ENCODE results near the gene ATP6AP2.

Gene ATP6AP2

DNA sequence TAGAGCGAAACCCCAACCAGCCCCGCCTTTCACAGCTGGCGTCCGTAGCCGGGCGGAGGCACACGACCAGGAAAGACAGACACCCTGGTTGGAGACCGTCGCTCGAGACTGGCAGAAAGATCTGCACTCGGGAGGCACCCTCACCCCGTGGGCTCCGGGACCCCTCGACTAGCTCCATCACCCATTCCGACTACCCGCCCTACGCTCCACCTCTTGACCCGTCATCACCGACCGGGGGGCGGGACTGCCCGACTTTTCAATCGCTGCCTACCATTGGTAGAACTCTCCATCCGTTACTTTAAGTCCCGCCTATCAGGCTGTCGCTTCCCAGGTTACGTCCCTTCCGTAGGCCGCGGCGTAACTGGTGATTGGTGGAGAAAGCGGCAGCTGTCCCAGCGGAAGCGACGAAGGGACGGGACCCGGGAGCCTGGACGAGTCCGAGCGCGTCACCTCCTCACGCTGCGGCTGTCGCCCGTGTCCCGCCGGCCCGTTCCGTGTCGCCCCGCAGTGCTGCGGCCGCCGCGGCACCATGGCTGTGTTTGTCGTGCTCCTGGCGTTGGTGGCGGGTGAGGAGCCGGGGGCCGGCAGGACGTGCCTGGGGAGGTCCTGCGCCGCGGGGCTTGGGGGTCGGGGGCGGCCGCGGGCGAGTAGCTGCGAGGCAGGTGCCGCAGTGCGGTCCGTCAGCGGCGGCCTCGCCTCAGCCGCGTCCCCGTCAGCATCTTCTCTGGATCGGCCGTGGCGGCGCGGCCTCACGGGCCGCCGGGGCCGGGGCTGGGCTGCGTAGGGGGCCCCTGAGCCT lies at the start of gene ATP6AP2:
Gene ATP6AP2 (plus strand): TSS at position 434 of the 799 bp plus-strand sequence. CDS start 96 bp downstream, at position 530.
- Histone ChIP-seq H3K9ac (peak within 1 kb of the TSS; percentile 75 to 89 (median 84)), H3K36me3 (no peaks in the 10 kb centered on the region), H4K20me1 (peaks cover 11 to 40% (median 28%) of the 10 kb centered on the region in 11 experiments; a peak in 17 of 22 replicates), H3K4me2 (peak within 1 kb of the TSS; percentile 60 to 84 (median 71)), H3K9me3 (replicated peaks in 1 of 11) (peaks cover 0 to 5% (median 0%) of the 10 kb centered on the region in 11 experiments; a peak in 2 of 22 replicates), H3K27ac (peak within 1 kb of the TSS; percentile 56 to 84 (median 73)), H3K27me3 (peaks cover 0 to 20% (median 11%) of the 10 kb centered on the region in 11 experiments; a peak in 10 of 22 replicates), H3K4me3 (peak within 1 kb of the TSS; percentile 72 to 88 (median 78)), H3K4me1 (peaks cover 9 to 49% (median 12%) of the 10 kb centered on the region in 10 experiments)
- TF ChIP-seq Cebpa-rat (IDR thresholded peaks at IDR 0.05), result no peak; a peak in 1 of 22 replicates

DNA sequence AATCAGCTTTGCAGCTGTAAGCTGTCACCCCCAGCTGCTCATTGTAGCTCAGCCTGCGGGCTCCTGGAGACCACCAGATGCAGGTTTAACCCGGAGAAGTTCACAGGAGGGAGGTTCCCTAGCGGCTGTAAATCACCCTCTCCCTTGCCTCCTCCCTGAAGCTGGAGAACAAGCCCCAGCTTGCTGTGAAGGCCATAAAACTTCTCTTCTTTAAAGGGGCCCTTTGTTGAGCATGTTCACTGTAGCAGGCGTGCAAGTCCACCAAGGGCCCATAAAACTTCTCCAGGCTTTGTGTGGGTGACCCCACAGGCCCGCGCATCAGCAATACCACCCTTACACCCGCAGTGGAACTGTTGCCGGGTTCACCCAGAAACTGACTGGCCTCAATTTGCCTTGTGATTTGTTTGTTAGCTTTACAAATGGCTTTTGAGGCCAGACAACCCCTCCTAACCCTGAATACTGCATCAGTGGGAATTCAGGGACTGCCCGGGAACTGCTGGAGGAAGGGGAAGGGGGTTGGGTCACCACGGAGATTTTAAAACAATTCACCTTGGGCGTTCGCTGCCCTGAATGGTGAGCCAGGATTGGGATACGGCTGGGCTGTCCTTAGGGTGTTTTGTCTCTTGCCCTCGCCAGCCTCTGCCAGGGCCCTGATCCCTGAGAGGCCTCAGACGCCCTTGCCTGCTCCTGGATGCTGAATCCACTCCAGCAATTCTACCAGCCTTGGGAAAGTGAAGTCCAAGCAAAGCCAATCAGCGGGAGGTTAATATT lies 49.5 kb upstream of the ATP6AP2 start:
- Histone ChIP-seq H3K36me3 (no peaks in the 10 kb centered on the region), H3K27me3 (peaks cover 0 to 4% (median 0%) of the 10 kb centered on the region in 11 experiments; a peak in 1 of 22 replicates), H3K9me3 (replicated peaks in 1 of 11) (peaks cover 0 to 6% (median 0%) of the 10 kb centered on the region in 11 experiments; a peak in 1 of 22 replicates), H4K20me1 (no peaks in the 10 kb centered on the region; a peak in 1 of 22 replicates), H3K4me3 (no peak overlapping the region), H3K27ac (no peak overlapping the region), H3K9ac (no peak overlapping the region), H3K4me1 (no peaks in the 10 kb centered on the region), H3K4me2 (no peak overlapping the region)
- TF ChIP-seq Cebpa-rat (IDR thresholded peaks at IDR 0.05), result no peak

DNA sequence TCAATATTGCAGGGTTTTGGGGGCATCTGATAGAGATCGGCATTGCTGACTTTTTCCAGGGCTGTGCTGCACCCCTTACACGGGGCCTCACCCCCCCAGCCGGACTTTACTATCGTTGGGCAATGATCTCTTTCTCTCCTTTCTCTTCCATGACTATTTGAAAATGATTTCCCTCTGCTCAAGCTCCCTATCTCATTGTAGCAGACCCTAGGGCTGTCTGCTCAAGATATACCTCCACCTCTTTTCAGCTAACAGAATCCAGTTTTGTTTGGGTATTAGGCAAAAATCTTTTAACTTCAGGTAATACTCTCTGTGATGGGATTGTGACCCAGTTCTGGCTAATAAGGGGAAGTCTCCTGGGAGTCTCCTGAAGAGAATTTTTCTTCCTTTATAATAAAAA lies 43.5 kb upstream of the ATP6AP2 start:
- no peaks in the 10 kb centered on the region for H3K9me3 ChIP-seq (replicated peaks in 1 of 11)
- H3K9ac ChIP-seq, result no peak overlapping the region
- H3K4me2 ChIP-seq, result peak overlapping the region in 1 of 11 experiments; percentile 77; a peak in 1 of 22 replicates
- H3K4me3 ChIP-seq, result no peak overlapping the region
- no peaks in the 10 kb centered on the region for H3K36me3 ChIP-seq
- H3K4me1 ChIP-seq, result peaks cover 24 to 33% (median 29%) of the 10 kb centered on the region in 10 experiments
- H3K27me3 ChIP-seq, result peaks cover 0 to 27% (median 8%) of the 10 kb centered on the region in 11 experiments; a peak in 8 of 22 replicates
- H3K27ac ChIP-seq, result no peak overlapping the region
- TF ChIP-seq Cebpa-rat (IDR thresholded peaks at IDR 0.05), result no peak
- no peaks in the 10 kb centered on the region for H4K20me1 ChIP-seq

GRCh38 chrX:40538406-40538805 lies 42.4 kb upstream of the ATP6AP2 start:
- H3K4me3 ChIP-seq, result peak overlapping the region in 5 of 10 experiments; percentile 29 to 57 (median 42); a peak in 8 of 20 replicates
- H3K36me3 ChIP-seq, result no peaks in the 10 kb centered on the region

GRCh38 chrX:40539214-40540142 lies 41.3 kb upstream of the ATP6AP2 start:
- Histone ChIP-seq H3K9me3 (replicated peaks in 1 of 11) (no peaks in the 10 kb centered on the region), H3K4me1 (peaks cover 24 to 43% (median 34%) of the 10 kb centered on the region in 10 experiments), H3K4me3 (peak overlapping the region in 8 of 10 experiments; percentile 24 to 57 (median 33); a peak in 14 of 20 replicates), H3K36me3 (no peaks in the 10 kb centered on the region), H3K27ac (peak overlapping the region; percentile 25 to 88 (median 78); a peak in 21 of 22 replicates), H3K4me2 (peak overlapping the region; percentile 66 to 94 (median 77)), H3K27me3 (peaks cover 0 to 27% (median 8%) of the 10 kb centered on the region in 11 experiments; a peak in 8 of 22 replicates), H4K20me1 (no peaks in the 10 kb centered on the region), H3K9ac (peak overlapping the region in 10 of 11 experiments; percentile 5 to 73 (median 64); a peak in 18 of 22 replicates)
- TF ChIP-seq Cebpa-rat (IDR thresholded peaks at IDR 0.05), result peak in 9 of 11 experiments; percentile 12 to 60 (median 42); a peak in 9 of 22 replicates

More at GRCh38 chrX:40538406-40538805, 42.4 kb upstream of the ATP6AP2 start:
- Histone ChIP-seq H3K27ac (peak overlapping the region in 9 of 11 experiments; percentile 61 to 88 (median 78); a peak in 16 of 22 replicates), H3K4me2 (peak overlapping the region; percentile 66 to 94 (median 77)), H3K9ac (peak overlapping the region in 8 of 11 experiments; percentile 48 to 73 (median 64); a peak in 11 of 22 replicates), H3K27me3 (peaks cover 0 to 27% (median 8%) of the 10 kb centered on the region in 11 experiments; a peak in 8 of 22 replicates), H3K9me3 (replicated peaks in 1 of 11) (no peaks in the 10 kb centered on the region), H4K20me1 (no peaks in the 10 kb centered on the region), H3K4me1 (peaks cover 24 to 33% (median 29%) of the 10 kb centered on the region in 10 experiments)
- no peak for TF ChIP-seq Cebpa-rat (IDR thresholded peaks at IDR 0.05)

DNA sequence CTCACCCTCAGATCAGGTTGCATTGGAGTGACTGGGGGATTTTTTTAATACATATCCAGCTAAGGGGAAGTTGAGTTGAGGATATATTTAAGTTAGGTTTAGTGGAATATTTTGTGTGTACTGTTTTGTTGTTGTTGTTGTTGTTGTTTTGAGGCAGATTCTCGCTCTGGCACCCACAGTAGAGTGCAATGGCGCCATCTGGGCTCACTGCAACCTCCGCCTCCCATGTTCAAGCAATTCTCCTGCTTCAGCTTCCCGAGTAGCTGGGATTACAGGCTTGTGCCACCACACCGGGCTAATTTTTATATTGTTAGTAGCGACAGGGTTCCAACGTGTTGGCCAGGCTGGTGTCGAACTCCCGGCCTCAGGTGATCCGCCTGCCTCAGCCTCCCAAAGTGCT lies 38.6 kb upstream of the ATP6AP2 start:
- peaks cover 0 to 25% (median 8%) of the 10 kb centered on the region in 11 experiments; a peak in 8 of 22 replicates for H3K27me3 ChIP-seq
- TF ChIP-seq Cebpa-rat (IDR thresholded peaks at IDR 0.05), result no peak
- H3K4me3 ChIP-seq, result no peak overlapping the region
- H3K9ac ChIP-seq, result no peak overlapping the region
- H4K20me1 ChIP-seq, result no peaks in the 10 kb centered on the region
- H3K4me1 ChIP-seq, result peaks cover 24 to 50% (median 36%) of the 10 kb centered on the region in 10 experiments
- no peaks in the 10 kb centered on the region for H3K36me3 ChIP-seq
- no peak overlapping the region for H3K4me2 ChIP-seq
- H3K9me3 ChIP-seq (replicated peaks in 1 of 11), result no peaks in the 10 kb centered on the region
- H3K27ac ChIP-seq, result no peak overlapping the region

DNA sequence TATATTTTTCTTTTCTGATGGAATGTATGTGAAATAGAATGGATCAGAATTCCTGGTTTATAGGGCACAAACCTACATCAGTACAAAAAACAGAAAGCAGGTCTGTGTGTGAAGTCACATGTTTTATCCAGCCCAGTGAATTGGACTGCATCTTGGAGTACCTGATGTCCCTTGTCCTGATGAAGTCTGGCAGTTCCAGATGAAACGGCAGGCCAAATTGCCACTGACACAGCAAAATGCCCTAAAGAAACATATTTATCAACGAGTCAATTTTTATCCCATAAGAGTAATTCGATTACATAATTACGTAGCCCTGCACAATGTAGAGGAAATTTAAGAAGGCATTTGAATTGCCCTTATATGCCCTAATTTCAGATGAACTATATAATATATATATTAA lies 37.8 kb upstream of the ATP6AP2 start:
- Histone ChIP-seq H3K27me3 (peaks cover 0 to 24% (median 4%) of the 10 kb centered on the region in 11 experiments; a peak in 8 of 22 replicates), H3K9me3 (replicated peaks in 1 of 11) (no peaks in the 10 kb centered on the region), H3K9ac (no peak overlapping the region; a peak in 1 of 22 replicates), H3K4me1 (peaks cover 22 to 45% (median 34%) of the 10 kb centered on the region in 10 experiments), H3K4me2 (no peak overlapping the region), H3K4me3 (no peak overlapping the region), H3K36me3 (no peaks in the 10 kb centered on the region), H4K20me1 (no peaks in the 10 kb centered on the region), H3K27ac (no peak overlapping the region)
- no peak for TF ChIP-seq Cebpa-rat (IDR thresholded peaks at IDR 0.05)

Data from BLaER1 treated with 17β-estradiol and CSF1 and Interleukin-3, amounts not matched to agents 10 nM and 100 nM (cell line).